Memory B cell (primary cell): ENCODE results near the gene XRCC6.
"Not testable (repeated sequence)": the region's sequence is repeated elsewhere in the genome, so short reads cannot be mapped to it uniquely, and the experiment has no call there.

ENCODE experiments used
- ATAC-seq: fragments of 150-1000 bp; cut with Tn5 transposase; 2 replicates; pipeline ENCODE4 v1.10.0; 2021; ENCODE audit warnings: low read depth, mild to moderate bottlenecking, moderate library complexity
- DNase-seq, 2 donors: peaks; one replicate each; pipeline ENCODE4 v3.0.0; 2022; ENCODE audit warnings: low spot score in 2 of 2
- H3K27ac Mint-ChIP-seq: one replicate; pipeline ENCODE4 v1.8.0; 2022; ENCODE audit warnings: mild to moderate bottlenecking, moderate library complexity, mixed read lengths
- H3K27me3 Mint-ChIP-seq: one replicate; pipeline ENCODE4 v1.8.0; 2022; ENCODE audit warnings: mixed read lengths
- H3K36me3 Mint-ChIP-seq: one replicate; pipeline ENCODE4 v1.8.0; 2022; ENCODE audit warnings: mild to moderate bottlenecking, mixed read lengths
- H3K4me1 Mint-ChIP-seq: one replicate; pipeline ENCODE4 v1.8.0; 2022; ENCODE audit warnings: mixed read lengths
- H3K4me3 Mint-ChIP-seq: one replicate; pipeline ENCODE4 v1.8.0; 2022; ENCODE audit warnings: mild to moderate bottlenecking, moderate library complexity, mixed read lengths
- H3K9me3 Mint-ChIP-seq: one replicate; pipeline ENCODE4 v1.8.0; 2022; ENCODE audit warnings: mixed read lengths

The XRCC6 gene

DNA sequence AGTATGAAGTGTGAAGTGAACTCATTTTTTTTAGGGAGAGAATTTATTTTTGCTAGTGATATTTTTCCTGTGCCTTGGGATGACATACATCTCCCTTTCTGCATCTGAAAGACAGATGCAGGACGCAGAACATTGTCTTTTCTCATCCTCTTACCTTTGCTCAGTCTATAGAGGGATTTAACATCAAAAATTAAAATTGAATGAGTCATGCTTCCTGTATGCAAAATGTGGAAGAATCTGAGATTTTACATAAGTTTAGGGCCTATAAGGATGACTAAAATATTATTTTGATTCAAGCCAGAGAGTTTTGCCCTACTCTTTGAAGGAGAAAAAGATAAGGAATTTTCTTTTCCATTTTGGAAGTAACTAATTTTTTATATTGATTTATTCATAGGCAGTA is 27.3 kb downstream of the XRCC6 start:
- ATAC-seq: no peak
- H3K36me3 Mint-ChIP-seq: peaks cover 23% of the 10 kb centered on the region
- H3K9me3 Mint-ChIP-seq: no peaks in the 10 kb centered on the region
- H3K27ac Mint-ChIP-seq: peak overlapping the region; percentile 69
- no peak for DNase-seq
- H3K4me1 Mint-ChIP-seq: peaks cover 3% of the 10 kb centered on the region
- no peak overlapping the region for H3K4me3 Mint-ChIP-seq
- no peaks in the 10 kb centered on the region for H3K27me3 Mint-ChIP-seq

DNA sequence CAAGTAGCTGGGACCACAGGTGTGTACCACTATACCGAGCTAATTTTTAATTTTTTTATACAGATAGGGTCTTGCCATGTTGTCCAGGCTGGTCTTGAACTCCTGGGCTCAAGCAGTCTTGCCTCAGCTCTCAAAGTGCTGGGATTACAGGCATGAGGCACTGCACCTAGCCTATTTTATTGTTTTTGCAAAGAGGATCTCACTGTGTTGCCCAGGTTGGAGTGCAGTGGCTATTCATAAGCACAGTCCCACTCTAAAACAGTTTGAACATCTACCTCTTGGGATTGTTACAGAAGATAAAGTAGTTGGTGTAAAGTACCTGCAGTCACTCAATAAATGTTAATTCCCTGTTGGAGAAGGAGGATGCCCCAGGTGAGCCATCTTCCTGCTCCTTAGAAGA is 29.1 kb downstream of the XRCC6 start:
- no peaks in the 10 kb centered on the region for H3K27me3 Mint-ChIP-seq
- DNase-seq (no peak), ATAC-seq (no peak)
- H3K4me1 Mint-ChIP-seq: peaks cover 3% of the 10 kb centered on the region
- H3K36me3 Mint-ChIP-seq: peaks cover 24% of the 10 kb centered on the region
- no peak overlapping the region for H3K27ac Mint-ChIP-seq
- no peaks in the 10 kb centered on the region for H3K9me3 Mint-ChIP-seq
- no peak overlapping the region for H3K4me3 Mint-ChIP-seq

GRCh38 chr22:41650821-41651220 is 29.7 kb downstream of the XRCC6 start:
- Mint-ChIP-seq H3K36me3 (peaks cover 24% of the 10 kb centered on the region), H3K27ac (no peak overlapping the region), H3K4me3 (no peak overlapping the region), H3K9me3 (no peaks in the 10 kb centered on the region), H3K27me3 (no peaks in the 10 kb centered on the region), H3K4me1 (peaks cover 3% of the 10 kb centered on the region)
- no peak for DNase-seq
- ATAC-seq: no peak

DNA sequence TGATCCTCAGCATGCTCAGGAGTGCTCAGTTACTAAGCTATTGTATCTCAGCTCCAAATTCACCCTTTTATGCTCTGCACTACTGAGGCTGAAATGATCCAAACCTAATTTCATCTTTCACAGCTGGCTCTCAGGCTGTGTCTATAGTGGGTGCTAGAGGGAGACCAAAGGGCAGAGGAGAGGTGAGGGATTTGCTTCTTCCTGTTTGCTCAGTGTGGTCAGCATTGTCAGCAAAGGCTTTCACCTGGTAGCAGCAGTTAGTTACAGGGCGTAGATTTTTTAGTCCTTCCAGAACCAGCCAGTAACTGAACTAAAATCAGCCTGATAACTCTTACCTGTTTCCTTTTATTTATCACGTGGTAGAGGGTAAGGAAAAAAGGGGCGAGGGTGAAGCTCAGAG is 33.2 kb downstream of the XRCC6 start:
- Mint-ChIP-seq H3K4me1 (no peaks in the 10 kb centered on the region), H3K27me3 (no peaks in the 10 kb centered on the region), H3K27ac (no peak overlapping the region), H3K36me3 (peaks cover 20% of the 10 kb centered on the region), H3K9me3 (no peaks in the 10 kb centered on the region), H3K4me3 (no peak overlapping the region)
- DNase-seq: no peak
- no peak for ATAC-seq

- ATAC-seq (no peak), DNase-seq (no peak)
- no peak overlapping the region for H3K4me3 Mint-ChIP-seq
- H3K27ac Mint-ChIP-seq: no peak overlapping the region
- H3K9me3 Mint-ChIP-seq: no peaks in the 10 kb centered on the region
- H3K36me3 Mint-ChIP-seq: peaks cover 21% of the 10 kb centered on the region
- H3K27me3 Mint-ChIP-seq: no peaks in the 10 kb centered on the region
- H3K4me1 Mint-ChIP-seq: no peaks in the 10 kb centered on the region
These were observed 35.5 kb downstream of the XRCC6 start for GRCh38 chr22:41656556-41656955.

- no peak for DNase-seq
- no peaks in the 10 kb centered on the region for H3K4me1 Mint-ChIP-seq
- H3K27me3 Mint-ChIP-seq: no peaks in the 10 kb centered on the region
- no peaks in the 10 kb centered on the region for H3K9me3 Mint-ChIP-seq
- H3K27ac Mint-ChIP-seq: no peak overlapping the region
- H3K4me3 Mint-ChIP-seq: no peak overlapping the region
- ATAC-seq: no peak
- peaks cover 20% of the 10 kb centered on the region for H3K36me3 Mint-ChIP-seq
These were observed 36.6 kb downstream of the XRCC6 start for GRCh38 chr22:41657709-41658108.

- Mint-ChIP-seq H3K27ac (no peak overlapping the region), H3K27me3 (no peaks in the 10 kb centered on the region), H3K4me3 (no peak overlapping the region), H3K36me3 (peaks cover 18% of the 10 kb centered on the region), H3K9me3 (no peaks in the 10 kb centered on the region), H3K4me1 (no peaks in the 10 kb centered on the region)
- DNase-seq (no peak), ATAC-seq (no peak)
These were observed 37.8 kb downstream of the XRCC6 start for GRCh38 chr22:41658869-41659268.

DNA sequence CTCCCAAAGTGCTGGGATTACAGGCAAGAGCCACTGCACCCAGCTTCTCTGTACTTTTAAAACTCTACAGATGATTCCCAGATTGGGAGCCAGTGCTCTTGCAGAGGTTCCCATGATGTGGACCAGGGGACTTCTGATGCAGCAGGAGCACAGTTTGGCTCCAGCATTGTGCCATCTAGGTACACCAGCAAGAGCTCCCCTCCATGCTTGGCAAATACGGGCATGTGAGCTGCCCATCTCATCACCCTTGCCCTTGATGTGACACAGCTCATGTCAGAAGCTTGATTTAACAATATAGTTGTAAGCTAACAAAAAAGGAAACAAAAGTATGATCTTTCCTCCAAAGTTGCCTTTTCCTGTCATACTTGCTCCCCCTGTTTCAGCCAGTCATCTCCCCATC is 38.8 kb downstream of the XRCC6 start:
- DNase-seq (no peak), ATAC-seq (no peak)
- no peaks in the 10 kb centered on the region for H3K27me3 Mint-ChIP-seq
- peaks cover 19% of the 10 kb centered on the region for H3K36me3 Mint-ChIP-seq
- H3K9me3 Mint-ChIP-seq: no peaks in the 10 kb centered on the region
- H3K4me1 Mint-ChIP-seq: no peaks in the 10 kb centered on the region
- H3K4me3 Mint-ChIP-seq: no peak overlapping the region
- peak overlapping the region; percentile 2 for H3K27ac Mint-ChIP-seq

DNA sequence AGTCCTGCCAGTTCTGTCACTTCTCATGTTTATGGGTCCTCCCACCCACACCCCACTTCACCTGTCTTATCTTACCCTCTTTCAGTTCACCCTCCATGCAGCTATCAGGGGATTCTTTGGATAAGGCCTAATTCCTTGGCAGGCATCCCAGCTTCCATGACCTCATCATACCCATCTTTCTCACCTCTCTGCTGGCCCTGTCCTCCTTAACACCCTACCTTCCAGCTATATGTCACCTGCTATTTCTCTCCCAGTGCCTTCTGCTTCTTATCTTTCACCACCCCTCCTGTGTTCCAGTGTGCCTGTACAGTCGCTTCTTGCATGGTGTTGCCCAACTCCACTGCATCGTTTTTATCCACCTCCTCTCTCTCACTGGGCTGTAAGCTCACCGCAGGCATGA is 39.3 kb downstream of the XRCC6 start:
- Mint-ChIP-seq H3K27me3 (no peaks in the 10 kb centered on the region), H3K4me3 (no peak overlapping the region), H3K36me3 (peaks cover 17% of the 10 kb centered on the region), H3K27ac (peak overlapping the region; percentile 2), H3K4me1 (no peaks in the 10 kb centered on the region), H3K9me3 (no peaks in the 10 kb centered on the region)
- no peak for ATAC-seq
- no peak for DNase-seq

- no peak for ATAC-seq
- no peaks in the 10 kb centered on the region for H3K9me3 Mint-ChIP-seq
- no peak overlapping the region for H3K4me3 Mint-ChIP-seq
- H3K27ac Mint-ChIP-seq: no peak overlapping the region
- H3K27me3 Mint-ChIP-seq: no peaks in the 10 kb centered on the region
- no peaks in the 10 kb centered on the region for H3K4me1 Mint-ChIP-seq
- no peak for DNase-seq
- H3K36me3 Mint-ChIP-seq: peaks cover 17% of the 10 kb centered on the region
These were observed 40.0 kb downstream of the XRCC6 start for GRCh38 chr22:41661088-41661487.

DNA sequence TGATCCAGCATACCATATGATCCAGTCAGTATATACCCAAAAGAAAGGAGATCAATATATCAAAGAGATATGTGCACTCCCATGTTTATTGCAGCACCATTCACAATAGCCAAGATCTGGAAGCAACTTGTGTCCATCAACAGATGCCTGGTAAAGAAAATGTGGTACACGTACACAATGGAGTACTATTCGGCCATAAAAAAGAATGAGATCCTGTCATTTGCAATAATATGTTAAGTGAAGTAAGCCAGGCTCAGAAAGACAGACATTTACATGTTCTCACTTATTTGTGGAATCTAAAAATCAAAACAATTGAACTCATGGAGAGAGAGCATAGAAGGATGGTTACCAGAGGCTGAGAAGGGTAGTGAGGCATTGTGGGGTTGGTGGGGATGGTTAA is 40.6 kb downstream of the XRCC6 start:
- DNase-seq (no peak), ATAC-seq (no peak)
- H3K4me3 Mint-ChIP-seq: no peak overlapping the region
- peaks cover under 1% of the 10 kb centered on the region for H3K4me1 Mint-ChIP-seq
- H3K27ac Mint-ChIP-seq: peak overlapping the region; percentile 39
- peaks cover 17% of the 10 kb centered on the region for H3K36me3 Mint-ChIP-seq
- no peaks in the 10 kb centered on the region for H3K27me3 Mint-ChIP-seq
- H3K9me3 Mint-ChIP-seq: no peaks in the 10 kb centered on the region

GRCh38 chr22:41663594-41663993 is 42.5 kb downstream of the XRCC6 start:
- H3K27me3 Mint-ChIP-seq, ATAC-seq, H3K4me1 Mint-ChIP-seq, DNase-seq, H3K4me3 Mint-ChIP-seq, H3K9me3 Mint-ChIP-seq: not testable (repeated sequence)
- peak overlapping the region; percentile 72 for H3K27ac Mint-ChIP-seq
- peaks cover 16% of the 10 kb centered on the region for H3K36me3 Mint-ChIP-seq

- DNase-seq (no peak), ATAC-seq (no peak)
- H3K4me1 Mint-ChIP-seq: peaks cover 2% of the 10 kb centered on the region
- no peak overlapping the region for H3K4me3 Mint-ChIP-seq
- peak overlapping the region; percentile 72 for H3K27ac Mint-ChIP-seq
- no peaks in the 10 kb centered on the region for H3K27me3 Mint-ChIP-seq
- H3K36me3 Mint-ChIP-seq: peaks cover 16% of the 10 kb centered on the region
- no peaks in the 10 kb centered on the region for H3K9me3 Mint-ChIP-seq
These were observed 43.4 kb downstream of the XRCC6 start for GRCh38 chr22:41664490-41664889.

DNA sequence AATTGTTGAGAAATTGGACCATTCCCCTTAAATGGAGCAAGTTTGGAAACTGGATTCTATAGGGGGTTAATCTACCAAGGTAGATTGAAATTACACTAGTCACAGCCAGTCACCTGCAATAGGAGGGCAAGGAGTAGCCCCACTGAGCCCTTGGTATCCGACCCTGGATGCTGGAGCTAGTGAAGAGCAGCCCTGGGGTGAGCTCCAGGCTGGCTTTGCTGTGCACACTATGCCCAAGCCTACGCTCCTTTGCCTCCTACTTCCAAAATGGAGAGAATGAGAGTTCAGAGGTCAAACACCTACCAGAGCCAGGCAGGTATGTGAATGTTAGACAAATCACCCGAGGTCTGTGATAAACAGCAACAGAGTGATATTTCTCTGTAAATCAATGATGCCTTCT is 43.9 kb downstream of the XRCC6 start:
- H3K4me1 Mint-ChIP-seq: peaks cover 2% of the 10 kb centered on the region
- ATAC-seq: no peak
- peaks cover 16% of the 10 kb centered on the region for H3K36me3 Mint-ChIP-seq

DNA sequence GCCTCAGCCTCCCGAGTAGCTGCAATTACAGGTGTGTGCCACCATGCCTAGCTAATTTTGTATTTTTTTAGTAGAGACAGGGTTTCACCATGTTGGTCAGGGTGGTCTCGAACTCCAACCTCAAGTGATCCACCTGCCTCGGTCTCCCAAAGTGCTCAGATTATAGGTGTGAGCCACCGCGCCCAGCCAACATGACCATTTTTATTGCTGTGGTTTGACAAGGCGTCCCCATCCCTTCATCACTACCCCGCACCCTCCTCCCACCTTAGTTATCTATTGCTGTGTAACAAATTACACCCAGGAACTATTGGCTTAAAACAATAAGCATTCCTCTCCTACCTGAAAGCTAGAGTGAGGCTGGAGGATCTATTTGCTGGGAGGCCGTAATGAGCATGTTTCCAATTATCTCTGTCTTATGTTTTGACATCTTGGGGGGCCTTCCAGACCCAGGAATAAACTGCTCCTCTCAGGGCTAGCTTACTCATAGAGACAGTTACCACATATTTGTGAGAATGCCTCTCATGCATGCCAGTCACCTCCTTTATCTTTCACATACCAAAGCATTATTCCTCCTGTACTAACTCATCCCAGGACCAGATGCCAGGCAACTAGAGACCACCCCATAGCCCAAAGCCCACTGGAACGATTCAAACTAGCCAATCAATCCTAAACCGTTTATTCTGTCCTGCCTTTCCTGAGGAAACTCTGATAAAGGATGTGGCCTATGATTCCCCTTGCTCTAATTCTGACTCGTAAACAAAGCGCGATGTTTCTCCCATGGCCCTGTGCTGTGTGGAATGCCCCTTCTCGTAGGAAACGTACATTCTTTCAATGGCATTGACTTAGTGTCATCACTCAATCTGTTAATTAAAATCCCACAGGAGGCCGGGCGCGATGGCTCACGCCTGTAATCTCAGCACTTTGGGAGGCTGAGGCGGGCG is 48.1 kb downstream of the XRCC6 start:
- Mint-ChIP-seq H3K4me3 (peak overlapping the region; percentile 17), H3K27ac (no peak overlapping the region), H3K4me1 (peaks cover 2% of the 10 kb centered on the region), H3K36me3 (peaks cover 3% of the 10 kb centered on the region), H3K9me3 (no peaks in the 10 kb centered on the region), H3K27me3 (no peaks in the 10 kb centered on the region)
- no peak for ATAC-seq
- no peak for DNase-seq

More for the DNA sequence above, 43.9 kb downstream of the XRCC6 start:
- no peak overlapping the region for H3K4me3 Mint-ChIP-seq
- no peaks in the 10 kb centered on the region for H3K27me3 Mint-ChIP-seq
- DNase-seq: no peak
- H3K9me3 Mint-ChIP-seq: no peaks in the 10 kb centered on the region
- peak overlapping the region; percentile 72 for H3K27ac Mint-ChIP-seq
